IMR-90 (cell line): Measurements from ENCODE around the gene PCDHA8. TPM values are rescaled to one million over a fixed set of nuclear protein-coding genes. Genes with fewer than 3 reads are reported as not detected.

ENCODE experiments used
- ATAC-seq: fragments of 200-7000 bp; cut with Tn5 transposase; 2 replicates; pipeline ENCODE4 v1.9.1; 2020; ENCODE audit warnings: low read depth, mild to moderate bottlenecking, moderate library complexity
- BruUV-seq: library from RNA; stranded (reverse); fragments of 400-500 nt; replicated peaks from 2 replicates; lab custom pipeline; 2021; lab: Mats Ljungman, UMichigan
- CTCF ChIA-PET: fragments of 300-600 bp; formaldehyde crosslinking; extraction: SDS; loops from one replicate; lab custom pipeline; 2021; ENCODE audit warnings: antibody characterized with exemption; lab: Yijun Ruan, JAX
- POLR2A ChIA-PET: fragments of 300-600 bp; sonication (Branson Sonifier 250); formaldehyde crosslinking; loops from one replicate; lab custom pipeline; 2022; ENCODE audit warnings: antibody characterized with exemption; ENCODE audit not compliant: unreplicated experiment; lab: Charles Lee
- DNase-seq: peaks from one replicate; pipeline ENCODE4 v3.0.0; 2013
- H2AFZ ChIP-seq: replicated peaks from 2 replicates; pipeline ENCODE3; 2013; ENCODE audit warnings: low read length, mild to moderate bottlenecking; ENCODE audit not compliant: poor library complexity
- H2AK5ac ChIP-seq: 2 replicates; pipeline ENCODE4 v1.6.1; 2013; ENCODE audit warnings: low read depth, low read length, inconsistent platforms
- H2AK9ac ChIP-seq: replicated peaks from 2 replicates; pipeline ENCODE3; 2013; ENCODE audit warnings: mild to moderate bottlenecking, low read depth, low read length, moderate library complexity; ENCODE audit not compliant: poor library complexity
- H2BK120ac ChIP-seq: 2 replicates; pipeline ENCODE4 v1.6.1; 2013; ENCODE audit warnings: low read depth, low read length, inconsistent platforms
- H2BK15ac ChIP-seq: 3 replicates; pipeline ENCODE4 v1.6.1; 2013; ENCODE audit warnings: low read depth, low read length, inconsistent platforms
- H2BK20ac ChIP-seq: 2 replicates; pipeline ENCODE4 v1.6.1; 2013; ENCODE audit warnings: low read depth, mild to moderate bottlenecking, inconsistent platforms, low read length, moderate library complexity
- H2BK5ac ChIP-seq: 2 replicates; pipeline ENCODE4 v1.6.1; 2013; ENCODE audit warnings: mild to moderate bottlenecking, low read depth, low read length, inconsistent platforms; ENCODE audit not compliant: poor library complexity, severe bottlenecking
- H3K14ac ChIP-seq: replicated peaks from 2 replicates; pipeline ENCODE4 v1.6.1; 2013; ENCODE audit warnings: low read depth, low read length, inconsistent platforms
- H3K18ac ChIP-seq: 2 replicates; pipeline ENCODE4 v1.6.1; 2013; ENCODE audit warnings: low read depth, low read length, control low read depth
- H3K23ac ChIP-seq: 2 replicates; pipeline ENCODE4 v1.6.1; 2013; ENCODE audit warnings: low read depth, low read length, inconsistent platforms
- H3K27ac ChIP-seq: 2 replicates; pipeline ENCODE4 v1.5.1; 2013; ENCODE audit warnings: mild to moderate bottlenecking, control low read depth, low read length; ENCODE audit not compliant: insufficient read depth
- H3K27me3 ChIP-seq: 2 replicates; pipeline ENCODE4 v1.6.1; 2013; ENCODE audit warnings: low read length; ENCODE audit not compliant: control insufficient read depth, insufficient read depth
- H3K36me3 ChIP-seq: 2 replicates; pipeline ENCODE4 v1.6.1; 2013; ENCODE audit warnings: low read length, mixed read lengths; ENCODE audit not compliant: control insufficient read depth, insufficient read depth
- H3K4ac ChIP-seq: 2 replicates; pipeline ENCODE4 v1.6.1; 2013; ENCODE audit warnings: low read depth, low read length, inconsistent platforms
- H3K4me1 ChIP-seq: 2 replicates; pipeline ENCODE4 v1.6.1; 2013; ENCODE audit warnings: low read length, mixed read lengths; ENCODE audit not compliant: control insufficient read depth, insufficient read depth
- H3K4me2 ChIP-seq: 2 replicates; pipeline ENCODE4 v1.6.1; 2013; ENCODE audit warnings: low read depth, mild to moderate bottlenecking, control low read depth, low read length, moderate library complexity
- H3K4me3 ChIP-seq: 2 replicates; pipeline ENCODE4 v1.5.1; 2013; ENCODE audit warnings: low read depth, mild to moderate bottlenecking, control low read depth, low read length, moderate library complexity; ENCODE audit not compliant: insufficient read depth
- H3K56ac ChIP-seq: 2 replicates; pipeline ENCODE4 v1.6.1; 2013; ENCODE audit warnings: low read length, inconsistent platforms; ENCODE audit not compliant: insufficient read depth; ENCODE audit errors: extremely low read depth
- H3K79me1 ChIP-seq, 2 experiments: 2 replicates each; pipeline ENCODE4 v1.6.1; 2013; ENCODE audit warnings: low read length in 2 of 2, inconsistent platforms in 1 of 2, low read depth in 1 of 2
- H3K9ac ChIP-seq: 2 replicates; pipeline ENCODE4 v1.6.1; 2013; ENCODE audit warnings: low read depth, low read length, control low read depth
- H3K9me1 ChIP-seq: 2 replicates; pipeline ENCODE4 v1.6.1; 2013; ENCODE audit warnings: low read length, inconsistent platforms; ENCODE audit not compliant: insufficient read depth
- H3K9me3 ChIP-seq: 2 replicates; pipeline ENCODE4 v1.6.1; 2013; ENCODE audit warnings: low read length; ENCODE audit not compliant: control insufficient read depth, insufficient read depth
- H4K20me1 ChIP-seq: 2 replicates; pipeline ENCODE4 v1.6.1; 2013; ENCODE audit warnings: low read length, inconsistent platforms; ENCODE audit not compliant: insufficient read depth
- H4K5ac ChIP-seq: 2 replicates; pipeline ENCODE4 v1.6.1; 2013; ENCODE audit warnings: mild to moderate bottlenecking, low read depth, low read length, control low read depth
- H4K8ac ChIP-seq, 2 experiments: 2 replicates each; pipeline ENCODE4 v1.6.1; 2013; ENCODE audit warnings: low read depth in 2 of 2, low read length in 2 of 2, control low read depth in 1 of 2, inconsistent platforms in 1 of 2
- H4K91ac ChIP-seq: 2 replicates; pipeline ENCODE4 v1.6.1; 2013; ENCODE audit warnings: low read depth, low read length, inconsistent platforms; ENCODE audit not compliant: insufficient read depth
- FOS ChIP-seq: fragments of 150-350 bp; IDR thresholded peaks from 2 replicates; pipeline ENCODE4 v1.6.1; 2016; ENCODE audit warnings: low read depth, low read length
- NFE2L2 ChIP-seq: fragments of 150-350 bp; IDR thresholded peaks from 2 replicates; pipeline ENCODE4 v1.6.1; 2016; ENCODE audit warnings: low read depth, mild to moderate bottlenecking, low read length
- SMC3 ChIP-seq: fragments of 150-350 bp; IDR thresholded peaks from 2 replicates; pipeline ENCODE4 v1.6.1; 2016; ENCODE audit warnings: low read depth, mild to moderate bottlenecking, antibody characterized with exemption, low read length, moderate library complexity
- WGBS, 2 experiments: methylation state at CpG; one replicate each; pipeline versions ENCODE4 v1.1.5 to v1.1.7; 2013; ENCODE audit warnings: missing lambda C conversion rate in 2 of 2; ENCODE audit not compliant: insufficient read length in 1 of 2; ENCODE audit errors: extremely low coverage in 2 of 2; 5-methylcytosine and 5-hydroxymethylcytosine counted together
- dilution Hi-C: fragments of 300-500 bp; cut with HindIII; formaldehyde crosslinking; loops from one replicate; pipeline ENCODE4 v1.14.3; 2018; ENCODE audit warnings: low sequenced_read_pairs; ENCODE audit not compliant: unreplicated experiment
- in situ Hi-C: fragments of 300-500 bp; cut with MboI; formaldehyde crosslinking; loops from 3 replicates; pipeline ENCODE4 v1.14.3; 2019; ENCODE audit warnings: low sequenced_read_pairs, inconsistent platforms, mixed read lengths
- intact Hi-C: fragments of 100-400 bp; cut with micrococcal nuclease; formaldehyde crosslinking; loops from 2 replicates; pipeline ENCODE4 v1.10.0; 2022
- polyA plus RNA-seq, 3 experiments: library from polyadenylated mRNA; depleted of rRNA; stranded (reverse); fragments of >200 nt; gene quantifications; 2 replicates each; pipeline ENCODE4 v1.2.3, GENCODE V29; 2012; ENCODE audit warnings: low replicate concordance in 1 of 3
- total RNA-seq: library from RNA; depleted of rRNA; stranded (reverse); fragments of >200 nt; gene quantifications from 2 replicates; pipeline ENCODE4 v1.2.3, GENCODE V29; 2012

Gene PCDHA8
- total and polyA plus RNA-seq, 2 of the 4 experiments (the other 2 are of a cell fraction): under 0.01 to 0.02 TPM

GRCh38 chr5:140794595-140795258 is 46.3 kb upstream of the PCDHA8 start, which contains the start of gene PCDHA2:
TSS of gene PCDHA2 (plus strand) at chr5:140794852.
- Histone ChIP-seq H2BK5ac (no peak within 1 kb of the TSS), H3K4ac (no peak within 1 kb of the TSS), H3K9ac (no peak within 1 kb of the TSS), H3K27ac (no peak within 1 kb of the TSS), H3K4me3 (no peak within 1 kb of the TSS), H2AFZ (no peak within 1 kb of the TSS), H4K5ac (no peak within 1 kb of the TSS), H3K23ac (no peak within 1 kb of the TSS), H2AK9ac (no peak within 1 kb of the TSS), H3K4me1 (no peaks in the 10 kb centered on the region), H2AK5ac (no peak within 1 kb of the TSS), H4K20me1 (no peaks in the 10 kb centered on the region), H4K8ac (no peak within 1 kb of the TSS), H3K9me3 (peaks cover 14% of the 10 kb centered on the region), H3K18ac (no peak within 1 kb of the TSS), H3K79me1 (no peaks in the 10 kb centered on the region), H2BK120ac (no peak within 1 kb of the TSS), H3K56ac (no peak within 1 kb of the TSS), H3K36me3 (no peaks in the 10 kb centered on the region), H4K91ac (no peak within 1 kb of the TSS), H3K27me3 (no peaks in the 10 kb centered on the region), H3K14ac (no peak within 1 kb of the TSS), H3K4me2 (no peak within 1 kb of the TSS), H3K9me1 (no peaks in the 10 kb centered on the region), H2BK20ac (no peak within 1 kb of the TSS), H2BK15ac (no peak within 1 kb of the TSS)
- WGBS, 2 experiments: 21% methylated on average over 10 of the region's 27 CpGs; no CpG with 5 or more reads in 1 of the 2 experiments
- TF ChIP-seq NFE2L2 (no peak), FOS (no peak), SMC3 (no peak)
- dilution Hi-C loops: no loop called here
- BruUV-seq: no TSS peak
- POLR2A ChIA-PET: no interaction called here
- in situ Hi-C loops: no loop called here
- CTCF ChIA-PET: interaction anchor here (0.6 kb wide), 1 partner anchor 57 kb away, joined by 3 read pairs; no protein-coding TSS in a partner anchor
- ATAC-seq (no peak), DNase-seq (no peak)
- intact Hi-C loops: no loop called here
